ENCODE results near the gene APBA2.

GRCh38 chr15:29087521-29088285 is 201.9 kb downstream of the APBA2 start:
- no peak for TF ChIP-seq CTCF (IDR thresholded peaks at IDR 0.05)
- no peak for TF ChIP-seq POLR2A (IDR thresholded peaks at IDR 0.05)
- TF ChIP-seq EP300 (IDR thresholded peaks at IDR 0.05): no peak

Measured in tibial nerve (tissue), 4 donors.